Activated B cell treated with CpG ODN at 0.5 μM for 24 hours (primary cell): ENCODE results near the gene FOLR2. TPM values are rescaled to one million over a fixed set of nuclear protein-coding genes. Genes with fewer than 3 reads are reported as not detected.
A peak's percentile ranks its signal among the peaks of the same experiment; 100 is the strongest.

ENCODE experiments used
- ATAC-seq: fragments of 200-7000 bp; cut with Tn5 transposase; one replicate; pipeline ENCODE4 v1.10.0; 2021; ENCODE audit warnings: low read depth, mild to moderate bottlenecking, moderate library complexity
- CTCF ChIA-PET: fragments of 350-600 bp; sonication (Branson Sonifier 250); formaldehyde crosslinking; loops from one replicate; lab custom pipeline; 2021; ENCODE audit warnings: antibody characterized with exemption; lab: Charles Lee
- POLR2A ChIA-PET: fragments of 350-600 bp; sonication (Branson Sonifier 250); formaldehyde crosslinking; loops from one replicate; lab custom pipeline; 2021; ENCODE audit warnings: antibody characterized with exemption; lab: Charles Lee
- DNase-seq: peaks from one replicate; pipeline ENCODE4 v3.0.0; 2022
- H3K27ac Mint-ChIP-seq: one replicate; pipeline ENCODE4 v1.8.0; 2020; ENCODE audit warnings: mixed read lengths
- H3K27me3 Mint-ChIP-seq: one replicate; pipeline ENCODE4 v1.8.0; 2021; ENCODE audit warnings: mixed read lengths
- H3K36me3 Mint-ChIP-seq: one replicate; pipeline ENCODE4 v1.8.0; 2021; ENCODE audit warnings: low read depth, mixed read lengths
- H3K4me1 Mint-ChIP-seq: one replicate; pipeline ENCODE4 v1.8.0; 2021; ENCODE audit warnings: mixed read lengths
- H3K4me3 Mint-ChIP-seq: one replicate; pipeline ENCODE4 v1.8.0; 2020; ENCODE audit warnings: mild to moderate bottlenecking, mixed read lengths
- H3K9me3 Mint-ChIP-seq: one replicate; pipeline ENCODE4 v1.8.0; 2020; ENCODE audit warnings: mixed read lengths
- intact Hi-C: fragments of 100-400 bp; cut with micrococcal nuclease; formaldehyde crosslinking; loops from one replicate; pipeline ENCODE4 v1.15.1; 2024
- total RNA-seq: library from RNA; stranded (reverse); gene quantifications from 2 replicates; pipeline ENCODE4 v1.2.3, GENCODE V29; 2022
- TF ChIP-seq, protein P1 (sequence below): fragments of 200-600 bp; IDR thresholded peaks from one replicate; pipeline ENCODE4 v1.8.0; 2022; ENCODE audit warnings: antibody characterized with exemption, mild to moderate bottlenecking

Gene FOLR2
- total RNA-seq, 1 donor from 2014 or later = 0.67 TPM

GRCh38 chr11:72222106-72222891 is 5.7 kb downstream of the FOLR2 start:
- DNase-seq (no peak), ATAC-seq (no peak)
- Mint-ChIP-seq H3K27me3 (no peaks in the 10 kb centered on the region), H3K36me3 (peaks cover 5% of the 10 kb centered on the region), H3K9me3 (no peaks in the 10 kb centered on the region), H3K27ac (peak overlapping the region; percentile 93), H3K4me3 (peak overlapping the region; percentile 87), H3K4me1 (peaks cover 50% of the 10 kb centered on the region)
- ChIA-PET CTCF (interaction anchor here (0.6 to 1.3 kb wide), 6 partner anchors 14 to 208 kb away, joined by 3 to 11 read pairs (median 4); no protein-coding TSS in a partner anchor), POLR2A (interaction anchor here (0.5 to 4.9 kb wide), 6 partner anchors 15 to 1115 kb away, joined by 3 to 28 read pairs (median 6); partner anchors contain the start of genes ANAPC15 and RNF121)
- TF ChIP-seq, protein P1, sequence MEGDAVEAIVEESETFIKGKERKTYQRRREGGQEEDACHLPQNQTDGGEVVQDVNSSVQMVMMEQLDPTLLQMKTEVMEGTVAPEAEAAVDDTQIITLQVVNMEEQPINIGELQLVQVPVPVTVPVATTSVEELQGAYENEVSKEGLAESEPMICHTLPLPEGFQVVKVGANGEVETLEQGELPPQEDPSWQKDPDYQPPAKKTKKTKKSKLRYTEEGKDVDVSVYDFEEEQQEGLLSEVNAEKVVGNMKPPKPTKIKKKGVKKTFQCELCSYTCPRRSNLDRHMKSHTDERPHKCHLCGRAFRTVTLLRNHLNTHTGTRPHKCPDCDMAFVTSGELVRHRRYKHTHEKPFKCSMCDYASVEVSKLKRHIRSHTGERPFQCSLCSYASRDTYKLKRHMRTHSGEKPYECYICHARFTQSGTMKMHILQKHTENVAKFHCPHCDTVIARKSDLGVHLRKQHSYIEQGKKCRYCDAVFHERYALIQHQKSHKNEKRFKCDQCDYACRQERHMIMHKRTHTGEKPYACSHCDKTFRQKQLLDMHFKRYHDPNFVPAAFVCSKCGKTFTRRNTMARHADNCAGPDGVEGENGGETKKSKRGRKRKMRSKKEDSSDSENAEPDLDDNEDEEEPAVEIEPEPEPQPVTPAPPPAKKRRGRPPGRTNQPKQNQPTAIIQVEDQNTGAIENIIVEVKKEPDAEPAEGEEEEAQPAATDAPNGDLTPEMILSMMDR = no peak
- intact Hi-C loops = loop anchor here (2.0 to 10.0 kb wide), 6 partner anchors 119 to 1163 kb away; partner anchors contain the start of genes ATG16L2 and LAMTOR1

DNA sequence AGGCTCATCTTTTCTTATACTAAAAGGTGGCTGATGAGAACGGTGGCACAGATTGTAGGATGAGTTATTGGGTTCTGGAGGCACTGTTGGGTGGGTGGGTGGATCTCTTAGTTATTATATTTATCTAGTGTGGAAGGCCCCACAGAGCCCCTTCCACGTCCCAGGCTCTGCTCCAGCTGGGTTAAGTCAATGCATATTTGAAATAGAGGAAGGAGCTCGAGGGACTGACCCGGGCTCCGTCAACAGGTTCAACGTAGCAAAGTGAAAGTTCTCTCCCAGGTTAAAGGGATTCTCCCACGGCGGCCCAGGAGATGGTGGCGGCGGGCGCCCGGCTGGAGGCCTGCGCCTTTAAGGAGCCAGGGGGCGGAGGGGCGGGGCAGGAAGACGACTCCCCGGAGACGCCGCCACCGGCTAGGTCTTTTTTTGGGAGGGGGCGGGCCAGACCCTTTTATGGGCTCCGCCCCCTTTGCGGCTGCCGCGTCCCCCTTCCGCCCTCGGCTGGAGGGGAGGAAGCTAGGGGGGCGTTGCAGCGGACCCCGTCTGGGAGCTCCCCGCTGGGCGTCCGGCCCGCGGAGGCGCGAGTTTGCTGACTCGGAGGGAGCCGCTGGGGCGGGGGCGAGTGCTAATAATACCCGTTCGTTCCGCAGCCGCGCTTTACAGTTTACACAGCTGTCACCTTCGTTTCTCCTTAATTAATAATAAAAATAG is 6.5 kb downstream of the FOLR2 start:
- peak overlapping the region; percentile 87 for H3K4me3 Mint-ChIP-seq
- no peaks in the 10 kb centered on the region for H3K27me3 Mint-ChIP-seq
- H3K27ac Mint-ChIP-seq = peak overlapping the region; percentile 93
- intact Hi-C loops = loop anchor here (1.0 to 10.0 kb wide), 10 partner anchors 40 to 1162 kb away; partner anchors contain the start of genes ANAPC15, ATG16L2, CLPB and LAMTOR1
- peak; percentile 90 for DNase-seq
- H3K36me3 Mint-ChIP-seq = peaks cover 7% of the 10 kb centered on the region
- TF ChIP-seq, protein P1 = no peak
- POLR2A ChIA-PET = interaction anchor here (0.5 to 4.9 kb wide), 13 partner anchors 9 to 1538 kb away, joined by 3 to 28 read pairs (median 3); partner anchors contain the start of genes ANAPC15, RAB6A, RNF121 and XNDC1N
- H3K9me3 Mint-ChIP-seq = no peaks in the 10 kb centered on the region
- peak; percentile 76 for ATAC-seq
- CTCF ChIA-PET = interaction anchor here (0.7 to 1.3 kb wide), 5 partner anchors 15 to 198 kb away, joined by 3 to 11 read pairs (median 3); no protein-coding TSS in a partner anchor
- peaks cover 44% of the 10 kb centered on the region for H3K4me1 Mint-ChIP-seq

- ChIA-PET CTCF (interaction anchor here (0.7 to 1.3 kb wide), 5 partner anchors 14 to 199 kb away, joined by 3 to 11 read pairs (median 3); no protein-coding TSS in a partner anchor), POLR2A (interaction anchor here (0.7 to 4.9 kb wide), 12 partner anchors 8 to 1537 kb away, joined by 3 to 28 read pairs (median 3); partner anchors contain the start of genes ANAPC15, RAB6A, RNF121 and XNDC1N)
- peak overlapping the region; percentile 90 for H3K27ac Mint-ChIP-seq
- peak; percentile 72 for DNase-seq
- no peaks in the 10 kb centered on the region for H3K27me3 Mint-ChIP-seq
- H3K9me3 Mint-ChIP-seq = no peaks in the 10 kb centered on the region
- intact Hi-C loops = loop anchor here (1.0 to 10.0 kb wide), 12 partner anchors 15 to 1161 kb away; partner anchors contain the start of genes ANAPC15, ATG16L2, CLPB and LAMTOR1
- peaks cover 35% of the 10 kb centered on the region for H3K4me1 Mint-ChIP-seq
- ATAC-seq = peak; percentile 52
- TF ChIP-seq, protein P1 = no peak
- peak overlapping the region; percentile 92 for H3K4me3 Mint-ChIP-seq
- H3K36me3 Mint-ChIP-seq = peaks cover 11% of the 10 kb centered on the region
Observed at GRCh38 chr11:72223615-72224563, 7.3 kb downstream of the FOLR2 start.

- Mint-ChIP-seq H3K36me3 (peaks cover 20% of the 10 kb centered on the region), H3K27ac (peak within 1 kb of the TSS; percentile 90), H3K4me1 (peaks cover 34% of the 10 kb centered on the region), H3K27me3 (no peaks in the 10 kb centered on the region), H3K4me3 (peak within 1 kb of the TSS; percentile 92), H3K9me3 (no peaks in the 10 kb centered on the region)
- TF ChIP-seq, protein P1 = no peak
- peak; percentile 2 for ATAC-seq
- CTCF ChIA-PET = no interaction called here
- POLR2A ChIA-PET = interaction anchor here (0.5 to 4.9 kb wide), 6 partner anchors 10 to 184 kb away, joined by 3 to 28 read pairs (median 6); partner anchors contain the start of gene ANAPC15
- DNase-seq = peak; percentile 46
- intact Hi-C loops = loop anchor here (2.0 to 10.0 kb wide), 6 partner anchors 14 to 1160 kb away; partner anchors contain the start of genes ATG16L2, RNF121 and XNDC1N
Observed at GRCh38 chr11:72224564-72225410, 8.2 kb downstream of the FOLR2 start, which contains the start of gene INPPL1. INPPL1 (plus strand) TSS chr11:72224767; CDS start chr11:72224985, 218 bp downstream.
